Neural progenitor cell (in vitro differentiated cells): Measurements from ENCODE around the gene OPCML.

Experiments
- EZH2 ChIP-seq: fragments of 200-600 bp; sonication (generic); IDR thresholded peaks from 2 replicates; pipeline ENCODE4 v1.6.1; 2017; ENCODE audit warnings: antibody characterized with exemption, mild to moderate bottlenecking, moderate library complexity
- TF ChIP-seq, protein P1 (sequence below): fragments of 200-600 bp; sonication (generic); IDR thresholded peaks from 2 replicates; pipeline ENCODE4 v1.5.1; 2017; ENCODE audit warnings: antibody characterized with exemption, mild to moderate bottlenecking

- no peak for TF ChIP-seq EZH2
- TF ChIP-seq, protein P1, sequence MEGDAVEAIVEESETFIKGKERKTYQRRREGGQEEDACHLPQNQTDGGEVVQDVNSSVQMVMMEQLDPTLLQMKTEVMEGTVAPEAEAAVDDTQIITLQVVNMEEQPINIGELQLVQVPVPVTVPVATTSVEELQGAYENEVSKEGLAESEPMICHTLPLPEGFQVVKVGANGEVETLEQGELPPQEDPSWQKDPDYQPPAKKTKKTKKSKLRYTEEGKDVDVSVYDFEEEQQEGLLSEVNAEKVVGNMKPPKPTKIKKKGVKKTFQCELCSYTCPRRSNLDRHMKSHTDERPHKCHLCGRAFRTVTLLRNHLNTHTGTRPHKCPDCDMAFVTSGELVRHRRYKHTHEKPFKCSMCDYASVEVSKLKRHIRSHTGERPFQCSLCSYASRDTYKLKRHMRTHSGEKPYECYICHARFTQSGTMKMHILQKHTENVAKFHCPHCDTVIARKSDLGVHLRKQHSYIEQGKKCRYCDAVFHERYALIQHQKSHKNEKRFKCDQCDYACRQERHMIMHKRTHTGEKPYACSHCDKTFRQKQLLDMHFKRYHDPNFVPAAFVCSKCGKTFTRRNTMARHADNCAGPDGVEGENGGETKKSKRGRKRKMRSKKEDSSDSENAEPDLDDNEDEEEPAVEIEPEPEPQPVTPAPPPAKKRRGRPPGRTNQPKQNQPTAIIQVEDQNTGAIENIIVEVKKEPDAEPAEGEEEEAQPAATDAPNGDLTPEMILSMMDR: no peak
Measured at GRCh38 chr11:132865623-132866022, 666.7 kb downstream of the OPCML start.
